ENCODE results near the gene NXF1. TPM values are rescaled to one million over a fixed set of nuclear protein-coding genes. Genes with fewer than 3 reads are reported as not detected.
"Not testable (repeated sequence)": the region's sequence is repeated elsewhere in the genome, so short reads cannot be mapped to it uniquely, and the experiment has no call there.

NXF1 gene
- total and polyA plus RNA-seq, 2 donors (not counting 1 experiment from before 2014, with no cell fraction given) = 161 to 262 TPM

- no peak for DNase-seq
- no peak for ATAC-seq (ENCODE audit: low read depth)
- Mint-ChIP-seq H3K27me3 (no peaks in the 10 kb centered on the region), H3K4me1 (peaks cover 10% of the 10 kb centered on the region), H3K27ac (peak overlapping the region; percentile 23), H3K4me3 (no peak overlapping the region), H3K9me3 (ENCODE audit: insufficient read depth) (no peaks in the 10 kb centered on the region)
- POLR2A ChIA-PET = interaction anchor here (1.5 to 2.5 kb wide), 2 partner anchors 10 to 20 kb away, joined by 7 read pairs; no protein-coding TSS in a partner anchor
- Histone ChIP-seq H3K9me3 (ENCODE audit: control extremely low read depth in 1 of 3, control insufficient read depth in 2 of 3, insufficient read depth in 1 of 3, low read length in 2 of 3) (no peaks in the 10 kb centered on the region), H3K27me3 (replicated peaks in 1 of 4; ENCODE audit: control extremely low read depth in 1 of 4, control insufficient read depth in 3 of 4, insufficient read depth in 4 of 4, low read length in 3 of 4) (no peaks in the 10 kb centered on the region), H3K27ac (ENCODE audit: low read length in 2 of 2) (no peak overlapping the region), H3K4me3 (ENCODE audit: control extremely low read depth in 1 of 5, extremely low read depth in 1 of 5, insufficient read depth in 1 of 5, low read depth in 2 of 5, low read length in 4 of 5) (no peak overlapping the region), H3K79me2 (ENCODE audit: control insufficient read depth, insufficient read depth, low read length) (peaks cover 8% of the 10 kb centered on the region), H3K4me1 (ENCODE audit: control insufficient read depth in 2 of 2, insufficient read depth in 2 of 2, low read length in 2 of 2) (peaks cover 6 to 22% of the 10 kb centered on the region in 2 donors), H3K4me2 (replicated peaks; ENCODE audit: low read depth, low read length, poor library complexity, severe bottlenecking) (no peak overlapping the region), H2AFZ (ENCODE audit: insufficient read depth, low read depth, low read length, poor library complexity, severe bottlenecking) (no peak overlapping the region), H3K9ac (ENCODE audit: low read length) (no peak overlapping the region), H4K20me1 (ENCODE audit: control insufficient read depth, insufficient read depth, low read length, poor library complexity, severe bottlenecking) (no peaks in the 10 kb centered on the region), H3K36me3 (replicated peaks in 1 of 2; ENCODE audit: control extremely low read depth in 1 of 2, control insufficient read depth in 1 of 2, extremely low read depth in 1 of 2, insufficient read depth in 2 of 2, low read length in 1 of 2) (no peaks in the 10 kb centered on the region)
- CTCF ChIA-PET = interaction anchor here (0.9 to 1.2 kb wide), 2 partner anchors 11 to 252 kb away, joined by 3 read pairs; no protein-coding TSS in a partner anchor
- no peak for TF ChIP-seq CTCF (IDR thresholded peaks at IDR 0.05)
- TF ChIP-seq EZH2 (IDR thresholded peaks at IDR 0.05; ENCODE audit: borderline replicate concordance, insufficient read depth, low read depth, low read length, poor library complexity, severe bottlenecking) = no peak
- intact Hi-C loops (cut with micrococcal nuclease) = loop anchor here (5.0 kb wide), 2 partner anchors 252 to 287 kb away; partner anchors contain the start of gene TUT1
- 94% methylated on average over 3 of the region's 3 CpGs for whole genome bisulfite sequencing (ENCODE audit: insufficient coverage)
Observed at GRCh38 chr11:62844154-62844553, 38.9 kb upstream of the NXF1 start.

GRCh38 chr11:62843466-62843865 lies 38.2 kb upstream of the NXF1 start:
- peaks cover 13% of the 10 kb centered on the region for H3K4me1 Mint-ChIP-seq
- TF ChIP-seq CTCF (IDR thresholded peaks at IDR 0.05) (no peak), EZH2 (IDR thresholded peaks at IDR 0.05; ENCODE audit: borderline replicate concordance, insufficient read depth, low read depth, low read length, poor library complexity, severe bottlenecking) (no peak)
- Histone ChIP-seq H3K4me3 (ENCODE audit: control extremely low read depth in 1 of 5, extremely low read depth in 1 of 5, insufficient read depth in 1 of 5, low read depth in 2 of 5, low read length in 4 of 5) (no peak overlapping the region), H3K79me2 (ENCODE audit: control insufficient read depth, insufficient read depth, low read length) (peaks cover 14% of the 10 kb centered on the region), H3K4me2 (replicated peaks; ENCODE audit: low read depth, low read length, poor library complexity, severe bottlenecking) (no peak overlapping the region), H3K9ac (ENCODE audit: low read length) (no peak overlapping the region), H3K27me3 (replicated peaks in 1 of 4; ENCODE audit: control extremely low read depth in 1 of 4, control insufficient read depth in 3 of 4, insufficient read depth in 4 of 4, low read length in 3 of 4) (no peaks in the 10 kb centered on the region), H4K20me1 (ENCODE audit: control insufficient read depth, insufficient read depth, low read length, poor library complexity, severe bottlenecking) (no peaks in the 10 kb centered on the region), H3K27ac (ENCODE audit: low read length in 2 of 2) (no peak overlapping the region), H3K4me1 (ENCODE audit: control insufficient read depth in 2 of 2, insufficient read depth in 2 of 2, low read length in 2 of 2) (peaks cover 11 to 28% of the 10 kb centered on the region in 2 donors), H3K36me3 (replicated peaks in 1 of 2; ENCODE audit: control extremely low read depth in 1 of 2, control insufficient read depth in 1 of 2, extremely low read depth in 1 of 2, insufficient read depth in 2 of 2, low read length in 1 of 2) (no peaks in the 10 kb centered on the region), H2AFZ (ENCODE audit: insufficient read depth, low read depth, low read length, poor library complexity, severe bottlenecking) (no peak overlapping the region), H3K9me3 (ENCODE audit: control extremely low read depth in 1 of 3, control insufficient read depth in 2 of 3, insufficient read depth in 1 of 3, low read length in 2 of 3) (no peaks in the 10 kb centered on the region)
- DNase-seq (no peak), ATAC-seq (ENCODE audit: low read depth) (no peak)
- ChIA-PET POLR2A (interaction anchor here (0.7 to 5.0 kb wide), 7 partner anchors 12 to 1420 kb away, joined by 3 to 159 read pairs (median 7); partner anchors contain the start of genes HNRNPUL2, TTC9C and TUT1), CTCF (interaction anchor here (0.9 to 1.8 kb wide), 5 partner anchors 8 to 251 kb away, joined by 3 to 8 read pairs (median 5); no protein-coding TSS in a partner anchor)
- H3K27ac Mint-ChIP-seq = peak overlapping the region; percentile 23
- 100% methylated on average over 3 of the region's 3 CpGs for WGBS (ENCODE audit: insufficient coverage)
- H3K4me3 Mint-ChIP-seq = peak overlapping the region; percentile 37
- no peaks in the 10 kb centered on the region for H3K9me3 Mint-ChIP-seq (ENCODE audit: insufficient read depth)
- H3K27me3 Mint-ChIP-seq = no peaks in the 10 kb centered on the region
- intact Hi-C loops (cut with micrococcal nuclease) = loop anchor here (5.0 kb wide), 2 partner anchors 251 to 286 kb away; partner anchors contain the start of gene TUT1

GRCh38 chr11:62842891-62843290 lies 37.7 kb upstream of the NXF1 start:
- H3K4me3 ChIP-seq (ENCODE audit: control extremely low read depth in 1 of 5, extremely low read depth in 1 of 5, insufficient read depth in 1 of 5, low read depth in 2 of 5, low read length in 4 of 5) = peak overlapping the region in 1 of 5 experiments; percentile 96
- H4K20me1 ChIP-seq (ENCODE audit: control insufficient read depth, insufficient read depth, low read length, poor library complexity, severe bottlenecking); H3K4me3 Mint-ChIP-seq; H3K9me3 ChIP-seq (ENCODE audit: control extremely low read depth in 1 of 3, control insufficient read depth in 2 of 3, insufficient read depth in 1 of 3, low read length in 2 of 3); H3K27me3 Mint-ChIP-seq; H3K9me3 Mint-ChIP-seq (ENCODE audit: insufficient read depth); DNase-seq; H3K27ac Mint-ChIP-seq; ATAC-seq (ENCODE audit: low read depth); H3K27me3 ChIP-seq (replicated peaks in 1 of 4; ENCODE audit: control extremely low read depth in 1 of 4, control insufficient read depth in 3 of 4, insufficient read depth in 4 of 4, low read length in 3 of 4); H3K36me3 ChIP-seq (replicated peaks in 1 of 2; ENCODE audit: control extremely low read depth in 1 of 2, control insufficient read depth in 1 of 2, extremely low read depth in 1 of 2, insufficient read depth in 2 of 2, low read length in 1 of 2): not testable (repeated sequence)
- 98% methylated on average over 7 of the region's 9 CpGs for WGBS (ENCODE audit: insufficient coverage)
- H3K27ac ChIP-seq (ENCODE audit: low read length in 2 of 2) = peak overlapping the region; percentile 99 to 100
- H2AFZ ChIP-seq (ENCODE audit: insufficient read depth, low read depth, low read length, poor library complexity, severe bottlenecking) = peak overlapping the region; percentile 92
- H3K4me1 Mint-ChIP-seq = peaks cover 13% of the 10 kb centered on the region
- H3K79me2 ChIP-seq (ENCODE audit: control insufficient read depth, insufficient read depth, low read length) = peaks cover 16% of the 10 kb centered on the region
- CTCF ChIA-PET = interaction anchor here (0.8 to 1.8 kb wide), 6 partner anchors 9 to 56 kb away, joined by 3 to 8 read pairs (median 6); partner anchors contain the start of gene SLC3A2
- H3K9ac ChIP-seq (ENCODE audit: low read length) = peak overlapping the region; percentile 99
- POLR2A ChIA-PET = interaction anchor here (0.6 to 5.0 kb wide), 11 partner anchors 9 to 251 kb away, joined by 3 to 159 read pairs (median 6); partner anchors contain the start of genes HNRNPUL2, SLC3A2, TTC9C and TUT1
- intact Hi-C loops (cut with micrococcal nuclease) = loop anchor here (1.0 to 5.0 kb wide), 4 partner anchors 12 to 286 kb away; partner anchors contain the start of genes TUT1 and ZBTB3
- peak overlapping the region; percentile 74 for H3K4me2 ChIP-seq (replicated peaks; ENCODE audit: low read depth, low read length, poor library complexity, severe bottlenecking)
- peaks cover 14 to 33% of the 10 kb centered on the region in 2 donors for H3K4me1 ChIP-seq (ENCODE audit: control insufficient read depth in 2 of 2, insufficient read depth in 2 of 2, low read length in 2 of 2)

All from B cell (primary cell).